ENCODE results near the gene BBS9.

BBS9 gene

DNA sequence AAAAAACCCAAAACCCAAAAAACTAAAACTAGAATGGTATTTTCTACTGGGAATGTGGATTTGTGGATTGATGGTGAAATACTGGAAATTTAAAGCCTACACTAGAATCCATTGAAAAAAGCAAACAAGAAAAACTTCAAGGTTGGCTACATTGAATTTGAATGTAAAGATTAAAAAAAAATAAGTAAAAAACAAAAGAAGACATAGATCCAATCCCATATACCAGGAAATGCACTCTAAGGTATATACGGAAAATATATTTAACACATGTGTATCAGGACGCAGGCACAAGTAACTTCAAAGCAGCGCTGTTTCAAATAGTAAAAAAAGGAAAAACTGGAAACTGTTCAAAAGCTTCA is 754 bp upstream of the BBS9 start:
- DNase-seq = no peak

DNA sequence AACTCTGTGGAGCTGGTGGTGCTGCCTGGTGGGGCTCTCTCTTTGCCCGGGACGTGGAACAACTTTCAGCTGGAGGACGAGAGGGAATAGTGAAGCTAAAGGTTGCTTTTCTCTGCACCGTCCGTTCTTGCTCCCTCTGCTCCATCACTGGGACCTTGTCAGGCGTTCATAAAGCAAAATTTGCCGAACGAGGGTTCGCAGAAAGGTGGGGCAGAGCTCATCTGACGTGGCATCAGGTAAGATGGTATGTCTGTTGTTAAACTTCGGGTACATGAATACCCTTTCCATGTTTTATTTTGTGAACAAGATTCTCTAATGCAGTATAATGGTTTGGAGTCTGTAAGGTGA is 416 bp downstream of the BBS9 start:
- DNase-seq = no peak

DNA sequence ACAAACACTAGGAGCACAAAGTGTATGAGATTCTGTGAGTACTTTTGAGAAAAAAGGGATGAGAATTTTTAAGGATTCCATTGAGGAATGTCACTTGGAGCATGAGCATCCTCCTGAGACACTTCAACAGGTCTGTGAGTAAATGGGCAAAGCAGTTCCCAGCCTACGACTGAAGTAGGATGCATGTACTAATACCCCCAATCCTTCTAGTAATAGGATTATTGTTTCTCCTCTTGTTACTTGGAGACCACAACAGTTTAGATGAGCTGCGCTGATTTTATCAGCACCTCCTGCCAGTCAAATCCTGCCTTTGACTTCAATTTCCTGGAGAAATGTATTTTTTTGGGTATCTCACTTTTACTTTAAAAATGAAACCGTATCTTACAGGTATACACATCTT is 820 bp downstream of the BBS9 start:
- no peak for DNase-seq

DNA sequence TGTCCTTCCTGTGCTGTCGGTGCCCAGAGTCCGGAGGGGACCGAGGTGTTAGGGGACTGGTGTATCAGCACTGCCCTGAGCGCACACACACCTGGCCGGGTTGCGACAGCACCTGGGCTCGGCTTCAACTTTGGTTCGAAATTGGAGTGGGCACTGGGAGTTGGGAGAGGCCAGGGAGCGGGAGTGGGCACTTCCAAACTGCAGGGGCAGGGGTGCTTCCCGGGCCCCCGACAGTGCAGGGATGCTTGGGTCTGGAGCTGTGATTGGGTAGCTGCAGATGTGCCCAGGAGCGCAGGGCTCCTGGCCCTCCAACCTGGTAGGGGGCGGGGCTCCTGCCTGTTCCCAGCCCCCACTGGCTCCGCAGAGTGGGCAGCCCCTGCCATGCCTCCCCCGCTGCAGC is 7.7 kb downstream of the BBS9 start:
- DNase-seq = no peak

DNA sequence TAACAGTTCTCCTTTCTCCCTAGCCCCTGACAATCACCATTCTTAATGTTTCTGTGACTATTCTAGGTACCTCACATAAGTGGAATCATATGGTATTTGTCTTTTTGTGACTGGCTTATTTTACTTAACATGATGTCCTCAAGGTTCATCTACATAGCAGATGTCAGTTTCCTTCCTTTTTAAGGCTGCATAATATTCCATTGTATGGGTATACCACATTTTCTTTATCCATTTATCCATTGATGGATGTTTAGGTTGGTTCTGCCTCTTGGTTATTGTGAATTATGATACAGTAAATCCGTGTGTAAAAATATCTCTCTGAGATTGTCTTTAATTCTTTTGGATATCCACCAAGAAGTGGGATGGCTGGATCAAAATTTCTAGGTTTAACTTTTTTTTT is 13.2 kb downstream of the BBS9 start:
- DNase-seq = no peak

DNA sequence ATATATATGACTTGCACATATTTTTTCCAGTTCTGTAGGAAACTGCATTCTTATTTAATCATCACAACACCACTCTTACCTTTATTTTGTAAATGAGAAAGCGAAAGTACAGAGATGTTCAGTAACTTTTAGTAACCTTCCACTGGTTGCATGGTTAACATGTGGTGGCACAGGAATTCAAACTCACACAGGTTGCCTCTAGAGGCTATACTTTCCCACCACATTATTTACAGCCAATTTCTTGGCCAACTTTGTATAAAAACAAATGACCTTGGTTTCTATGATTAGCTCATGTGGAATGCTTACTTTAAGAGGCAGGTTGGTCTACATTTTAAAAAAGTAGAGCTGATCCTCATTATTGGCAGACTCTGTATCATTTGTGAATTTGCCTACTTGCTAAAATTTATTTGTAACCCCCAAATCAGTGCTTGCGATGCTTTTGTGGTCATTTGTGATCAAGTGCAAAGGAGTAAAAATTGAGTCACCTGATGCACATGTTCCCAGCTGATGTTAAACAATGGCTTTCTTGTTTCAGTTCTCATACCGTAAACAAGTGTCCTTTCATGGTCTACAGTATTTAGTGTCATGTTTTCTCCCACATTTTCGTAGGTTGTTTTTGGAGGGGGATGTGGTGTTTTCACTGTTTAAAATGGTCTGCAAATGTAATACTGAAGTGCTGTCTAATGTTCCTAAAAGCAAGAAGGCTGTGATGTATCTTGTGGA is 14.8 kb downstream of the BBS9 start:
- no peak for DNase-seq

DNA sequence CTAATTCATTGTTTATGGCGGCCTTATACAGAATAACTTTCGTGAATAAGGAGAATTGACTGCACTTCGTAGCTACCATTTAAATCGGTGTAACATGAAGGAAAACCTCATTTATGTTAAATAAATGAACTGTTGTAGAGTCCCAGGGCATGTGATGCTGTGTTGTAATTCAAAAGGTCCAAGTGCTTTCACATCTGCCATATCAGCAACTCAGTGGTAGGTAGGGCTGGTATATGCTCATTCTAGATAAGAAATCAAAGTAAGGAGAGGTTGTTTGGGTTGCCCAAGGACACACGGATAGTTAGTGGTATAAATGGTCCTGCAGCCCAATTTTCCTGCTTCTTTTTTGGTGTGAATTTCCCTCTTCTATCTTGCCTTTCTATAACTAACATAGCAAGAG is 15.8 kb downstream of the BBS9 start:
- no peak for DNase-seq

DNA sequence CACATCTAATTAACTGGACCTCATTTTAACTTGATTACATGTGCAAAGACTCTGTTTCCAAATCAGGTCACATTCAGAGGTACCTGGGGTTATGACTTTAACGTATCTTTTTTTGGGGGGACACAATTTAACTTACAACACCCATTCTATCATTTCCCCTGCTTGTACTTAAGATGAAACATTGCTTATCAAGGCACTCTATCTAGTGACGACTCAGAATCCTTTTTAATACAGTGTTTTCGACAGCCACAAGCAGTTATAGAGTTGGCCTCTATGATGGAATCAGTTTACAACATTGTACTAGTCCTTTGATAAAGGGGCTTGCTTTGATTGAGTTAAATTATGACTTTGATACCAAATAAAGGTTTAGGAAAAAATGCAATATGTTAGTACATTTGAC is 22.7 kb downstream of the BBS9 start:
- no peak for DNase-seq

DNA sequence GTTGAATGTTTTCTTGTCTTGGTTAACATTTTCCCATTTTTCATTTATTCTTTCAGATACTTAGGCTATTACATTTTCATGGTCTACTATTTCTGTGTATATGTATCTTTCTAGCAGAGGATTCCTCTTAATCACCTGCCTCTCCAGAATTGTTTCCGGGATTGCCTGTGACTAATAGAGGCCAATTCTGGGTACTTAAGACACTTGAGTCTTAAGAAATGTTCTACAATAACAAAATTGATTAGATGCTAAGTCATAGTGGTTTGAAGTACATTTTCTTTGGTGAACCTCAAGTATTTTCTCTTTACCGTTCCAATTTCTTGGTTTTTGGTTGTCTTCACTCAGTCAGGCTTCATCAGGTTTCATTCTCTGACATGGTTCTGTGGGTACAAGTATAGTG is 26.4 kb downstream of the BBS9 start:
- DNase-seq = no peak

DNA sequence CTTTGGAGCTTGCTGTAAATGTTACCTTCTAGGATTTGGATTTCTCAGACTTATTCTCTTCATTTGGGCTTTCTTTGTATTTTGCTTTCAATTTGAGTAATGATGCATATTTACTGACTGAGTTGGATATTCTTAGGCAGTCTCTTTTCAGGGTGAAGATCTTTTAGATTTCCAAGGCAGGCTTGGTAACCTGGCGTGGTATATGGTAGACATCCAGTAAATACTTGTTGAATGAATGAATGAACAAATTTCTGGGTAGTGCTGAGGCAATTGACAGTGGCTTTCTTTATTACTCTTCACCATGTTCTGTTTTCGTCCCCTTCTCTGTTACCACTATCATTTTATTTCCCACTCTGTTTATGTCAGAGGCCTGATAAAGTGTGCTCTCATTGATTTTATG is 27.1 kb downstream of the BBS9 start:
- no peak for DNase-seq

DNA sequence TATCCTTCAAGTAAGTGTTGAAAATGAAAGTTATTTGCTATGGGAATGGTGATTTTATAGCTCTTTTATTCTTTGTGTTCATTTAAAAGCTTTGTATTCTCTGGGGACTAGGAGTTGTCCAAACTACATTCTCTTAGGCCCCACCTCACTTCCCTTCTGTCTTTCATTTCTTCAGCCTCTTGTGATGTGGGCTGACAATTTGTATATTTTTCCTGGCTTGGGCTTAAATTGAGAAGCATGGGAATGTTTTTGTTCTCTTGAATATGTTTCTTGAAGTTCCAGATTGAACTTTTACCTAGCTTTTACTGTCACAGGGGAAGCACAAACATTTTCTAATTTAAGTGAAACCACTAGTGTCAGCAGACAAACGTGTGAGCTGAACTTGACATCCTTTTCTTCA is 27.9 kb downstream of the BBS9 start:
- no peak for DNase-seq

DNA sequence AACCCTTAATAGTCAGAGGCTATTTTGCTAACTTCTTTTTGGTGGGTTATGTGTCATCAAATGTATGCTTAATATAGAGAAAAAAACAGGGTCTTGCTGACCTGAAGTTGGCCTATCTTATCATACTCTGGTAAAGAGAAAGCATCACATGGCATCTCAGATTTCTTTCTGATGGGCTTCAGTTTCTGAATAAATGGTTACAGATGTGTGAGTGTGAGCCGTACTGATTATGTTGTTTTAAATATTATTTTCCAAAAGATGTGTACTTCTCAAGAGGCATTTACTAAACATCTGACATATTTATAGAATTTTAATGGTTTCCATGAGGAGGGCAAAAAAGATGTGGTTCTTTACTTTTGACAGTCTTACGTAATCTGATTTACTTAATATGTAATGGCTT is 28.4 kb downstream of the BBS9 start:
- DNase-seq = no peak

DNA sequence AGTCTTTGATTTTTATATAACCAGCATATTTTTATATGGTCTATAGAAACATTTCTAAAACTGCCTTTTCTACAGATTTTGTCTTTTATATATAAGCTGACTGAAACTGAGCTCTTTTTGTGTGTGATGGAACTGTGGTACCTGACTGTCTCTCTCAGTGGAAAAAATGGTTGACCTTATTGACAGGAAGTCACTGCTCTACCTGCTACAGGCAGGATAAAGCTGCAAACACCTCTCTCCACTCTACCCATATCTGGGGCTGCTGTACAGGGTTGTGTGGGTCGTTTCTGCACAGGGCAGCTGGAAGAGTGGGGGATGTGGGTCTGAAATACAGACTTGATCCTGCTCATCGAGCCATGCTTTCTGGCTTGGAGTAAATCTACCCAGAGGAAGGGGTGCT is 48.5 kb downstream of the BBS9 start:
- DNase-seq = no peak

DNA sequence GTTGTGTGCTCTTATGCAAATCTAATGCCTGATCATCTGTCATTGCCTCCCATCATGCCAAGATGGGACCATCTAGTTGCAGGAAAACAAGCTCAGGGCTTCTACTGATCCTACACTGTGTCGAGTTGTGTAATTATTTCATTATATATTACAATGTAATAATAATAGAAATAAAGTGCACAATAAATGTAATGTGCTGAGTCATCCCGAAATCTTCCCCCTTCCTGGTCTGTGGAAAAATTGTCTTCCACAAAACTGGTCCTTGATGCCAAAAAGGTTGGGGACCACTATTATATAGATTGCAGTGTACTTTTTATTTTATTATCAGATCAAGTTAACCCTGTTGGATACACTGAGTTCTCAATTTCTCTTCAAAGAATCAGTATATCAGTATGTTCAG is 50.2 kb downstream of the BBS9 start:
- no peak for DNase-seq

DNA sequence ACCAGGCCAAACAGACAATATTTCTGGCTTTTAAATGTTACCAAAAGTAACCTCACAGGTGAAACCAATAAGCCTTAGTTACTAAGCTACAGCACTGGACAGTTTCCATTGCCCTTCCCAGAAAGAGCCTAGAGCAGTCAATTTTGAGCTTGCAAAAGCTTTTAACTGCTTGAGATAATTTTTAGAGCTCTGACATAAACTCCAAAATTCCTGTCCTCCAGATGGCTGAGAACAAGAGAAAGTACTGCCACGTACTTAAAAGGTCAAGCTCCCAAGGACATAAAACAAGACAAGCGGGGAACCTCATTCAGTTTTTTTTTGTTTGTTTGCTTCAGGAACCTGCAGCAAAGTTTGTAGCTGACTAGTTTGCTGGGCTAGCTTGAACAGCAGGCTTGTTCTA is 54.1 kb downstream of the BBS9 start:
- no peak for DNase-seq

DNA sequence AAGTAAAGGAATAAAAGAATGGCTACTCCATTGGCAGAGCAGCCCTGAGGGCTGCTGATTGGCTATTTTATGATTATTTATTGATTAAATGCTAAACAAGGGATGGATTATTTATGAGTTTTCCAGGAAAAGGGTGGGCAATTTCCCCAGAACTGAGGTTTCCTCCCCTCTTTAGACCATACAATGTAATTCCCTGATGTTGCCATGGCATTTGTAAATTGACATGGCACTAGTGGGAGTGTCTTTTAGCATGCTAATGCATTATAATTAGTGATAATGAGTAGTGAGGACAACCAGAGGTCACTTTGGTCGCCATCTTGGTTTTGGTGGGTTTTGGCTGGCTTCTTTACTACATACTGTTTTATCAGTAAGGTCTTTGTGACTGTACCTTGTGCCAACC is 55.5 kb downstream of the BBS9 start:
- no peak for DNase-seq

DNA sequence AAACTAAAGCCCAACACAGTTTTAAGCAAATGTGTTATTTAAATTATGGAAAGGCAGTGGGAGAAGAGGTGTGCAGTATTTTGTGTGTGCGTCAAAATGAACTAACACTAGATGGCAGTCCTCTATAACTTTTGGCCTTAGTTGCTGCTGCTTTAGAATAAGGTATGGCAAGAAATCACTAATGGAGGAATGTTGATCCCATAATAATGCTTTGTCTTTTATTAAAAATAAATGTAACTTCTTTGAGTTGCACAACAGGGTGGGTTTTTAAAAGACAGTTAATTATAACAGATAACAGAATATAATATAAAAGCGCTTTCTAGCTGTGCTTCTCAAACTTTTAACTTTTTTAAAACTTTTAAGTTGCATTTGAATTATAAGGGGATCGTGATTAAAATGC is 56.4 kb downstream of the BBS9 start:
- no peak for DNase-seq

DNA sequence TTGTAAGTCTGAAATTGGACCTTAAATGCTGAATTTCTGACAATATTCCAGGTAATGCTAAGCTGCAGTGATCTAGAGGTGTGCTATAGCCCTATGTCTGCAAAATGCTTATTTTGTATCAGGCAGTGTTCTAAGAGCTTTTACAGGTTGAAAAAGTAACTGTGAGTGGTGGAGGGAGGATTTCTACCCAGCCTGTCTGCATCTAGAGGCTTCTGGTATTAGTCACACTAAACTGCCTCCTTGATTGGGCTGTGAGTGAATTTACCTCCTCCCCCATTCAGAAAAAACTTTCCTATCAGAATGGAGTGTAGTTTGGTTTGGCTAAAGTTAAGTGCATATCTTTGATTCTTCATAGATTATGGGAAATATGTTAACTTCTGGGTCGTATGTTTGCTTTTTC is 56.8 kb downstream of the BBS9 start:
- DNase-seq = no peak

DNA sequence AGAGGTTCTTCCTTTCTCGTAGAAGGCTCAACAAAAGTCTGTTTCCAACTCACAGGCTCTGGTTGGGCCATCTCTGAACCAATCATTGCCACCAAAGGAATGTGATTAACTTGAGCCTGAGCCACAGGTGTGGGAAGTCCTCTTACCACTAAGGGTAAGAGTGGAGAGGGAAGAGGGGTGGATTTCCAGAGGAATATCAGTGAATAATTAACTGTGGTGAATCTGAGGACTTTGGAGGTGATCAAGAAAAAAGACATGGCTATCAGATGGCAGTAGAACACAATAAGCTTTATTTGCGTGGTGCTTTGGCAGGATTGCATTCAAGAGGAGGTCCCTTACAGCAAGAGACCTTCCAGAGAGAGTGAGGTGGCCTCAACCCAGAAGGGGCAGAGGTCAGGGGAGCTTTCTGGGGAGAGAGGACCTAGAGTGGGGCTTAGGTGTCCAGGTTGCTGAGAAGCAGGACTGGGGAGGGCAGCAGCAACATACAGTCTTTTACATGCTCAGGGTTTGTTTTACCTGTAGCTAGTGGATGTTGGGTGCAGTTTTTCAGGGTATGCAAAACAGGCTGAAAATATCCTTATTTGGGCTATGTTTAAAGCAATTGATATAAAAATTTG is 61.4 kb downstream of the BBS9 start:
- no peak for DNase-seq

DNA sequence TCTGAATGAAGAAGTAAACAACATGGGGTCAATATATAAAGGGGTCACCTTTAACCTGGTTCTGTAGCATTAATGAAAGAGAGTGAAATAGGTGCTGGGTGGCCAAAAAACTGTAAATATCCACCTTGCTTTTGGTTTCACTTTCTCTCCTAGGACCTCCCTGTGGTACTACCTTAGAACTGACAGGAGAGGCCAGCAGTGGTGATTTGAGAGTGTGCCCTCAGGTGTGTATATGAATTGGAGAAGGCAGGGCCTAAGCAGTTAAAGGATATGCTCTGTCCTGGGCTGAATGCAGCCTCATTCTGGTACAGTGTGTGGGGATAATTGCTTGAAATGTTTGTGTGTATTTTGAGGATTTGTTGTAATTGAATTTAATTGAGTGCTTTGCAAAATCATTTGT is 62.0 kb downstream of the BBS9 start:
- DNase-seq = no peak

DNA sequence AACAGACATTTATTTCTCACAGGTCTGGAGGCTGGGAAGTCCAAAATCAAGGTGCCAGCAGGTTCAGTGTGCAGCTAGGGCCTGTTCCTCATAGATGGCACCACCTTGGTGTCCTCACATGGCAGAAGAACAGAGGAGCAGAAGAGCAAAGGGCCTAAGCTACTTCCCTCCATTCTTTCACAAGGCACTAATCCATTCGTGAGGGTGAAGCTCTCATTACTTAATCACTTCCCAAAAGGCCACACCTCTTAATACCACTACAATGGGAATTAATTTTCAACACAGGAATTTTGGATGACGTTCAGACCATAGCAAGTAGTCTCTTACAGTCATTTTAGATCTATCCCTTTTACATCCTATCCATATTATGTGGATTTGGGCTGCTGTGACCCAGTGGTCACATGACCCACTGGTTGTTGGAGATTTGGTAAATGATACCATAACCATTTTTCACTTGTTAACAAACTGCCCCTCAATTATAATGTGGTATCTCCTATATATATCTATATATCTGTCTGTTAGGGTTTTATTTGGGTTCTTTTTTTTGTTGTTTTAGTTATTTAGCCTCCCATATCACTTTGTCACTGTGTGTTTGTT is 63.4 kb downstream of the BBS9 start:
- DNase-seq = no peak

DNA sequence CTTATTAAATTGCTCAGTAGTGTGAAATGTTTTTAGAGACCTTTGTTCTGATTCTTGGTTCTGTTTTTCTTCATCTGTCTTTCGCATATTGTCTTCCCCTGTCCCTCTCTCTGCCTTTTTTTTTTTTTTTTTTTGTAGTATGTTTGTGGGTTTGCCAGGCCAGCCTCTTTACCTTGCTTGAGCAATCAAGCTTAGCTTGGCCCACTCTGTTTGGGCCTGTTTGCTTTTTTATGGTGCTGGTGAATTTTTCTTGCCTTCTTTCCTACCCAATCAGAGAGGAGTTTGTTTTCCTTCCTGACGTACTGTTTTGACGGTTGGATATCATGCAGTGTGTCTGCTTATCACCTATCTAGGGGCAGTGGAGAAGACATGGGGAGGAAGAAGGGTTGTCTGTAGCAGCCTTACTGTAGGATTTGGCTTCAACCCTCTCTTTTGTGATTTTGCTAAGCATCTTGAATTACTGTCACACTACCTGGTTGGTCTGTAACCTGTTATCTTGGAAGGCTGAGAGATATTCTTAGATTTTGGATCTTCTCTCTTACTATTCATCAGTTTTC is 64.0 kb downstream of the BBS9 start:
- no peak for DNase-seq

DNA sequence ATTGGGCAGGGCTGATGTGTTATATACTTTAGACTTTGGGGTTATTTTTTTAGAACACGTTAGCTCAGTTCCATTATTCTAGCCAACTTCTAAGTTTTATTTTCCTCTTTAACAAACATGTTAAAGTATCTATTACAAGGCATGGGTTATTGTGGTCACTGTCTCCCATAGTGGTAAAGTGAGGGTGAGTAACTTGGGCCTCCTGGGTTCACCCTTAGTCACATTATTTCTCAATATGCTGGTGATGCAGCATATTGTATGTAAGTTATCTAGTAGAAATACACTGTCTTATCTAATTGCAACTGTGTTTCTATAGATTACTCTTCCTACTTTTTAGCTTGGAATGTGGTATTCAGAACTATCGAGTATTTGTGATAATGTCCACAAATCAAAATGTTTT is 65.9 kb downstream of the BBS9 start:
- DNase-seq = no peak

DNA sequence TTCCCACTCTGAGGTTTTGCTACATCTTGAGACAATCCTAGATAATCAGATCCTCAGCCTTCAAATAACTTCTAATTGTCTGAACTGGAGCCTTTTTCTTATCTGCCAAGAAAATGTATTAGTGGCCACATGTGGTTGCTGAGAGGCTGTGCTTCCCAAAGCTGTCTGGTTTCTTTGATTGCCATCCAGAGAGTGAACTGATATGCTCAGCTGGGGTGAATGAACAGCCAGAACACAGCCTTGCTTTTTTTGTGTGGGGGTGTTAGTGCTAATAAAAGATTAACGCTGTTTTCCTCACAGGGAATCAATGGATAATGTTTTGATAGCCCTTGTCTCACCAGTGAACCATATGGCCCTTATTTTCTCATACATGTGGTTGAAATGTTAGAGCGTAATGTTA is 66.9 kb downstream of the BBS9 start:
- DNase-seq = no peak

DNA sequence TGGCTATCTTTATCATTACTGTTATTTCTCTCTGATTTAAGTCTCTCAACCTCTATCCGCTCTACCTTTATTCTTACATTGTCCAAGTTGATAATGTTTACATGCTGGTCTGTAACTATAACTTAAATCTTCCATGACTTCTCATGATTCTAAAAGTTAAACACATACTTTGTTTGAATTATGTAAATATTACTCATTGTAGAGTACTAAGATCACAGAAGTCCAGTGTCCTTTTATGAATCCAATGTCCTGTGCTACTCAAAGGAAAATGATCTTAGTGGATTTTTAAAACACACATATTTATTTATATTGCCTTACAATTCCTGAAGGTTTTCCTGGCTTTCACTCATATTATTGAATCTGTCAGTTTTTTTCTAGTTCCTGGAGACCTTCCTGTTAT is 70.9 kb downstream of the BBS9 start:
- no peak for DNase-seq
